NB4 (cell line): ENCODE results near the gene MIB1.

Source experiments
- DNase-seq: peaks from one replicate; pipeline ENCODE4 v3.0.0; 2010; ENCODE audit warnings: low read depth
- H3K4me3 ChIP-seq: one replicate; pipeline ENCODE4 v1.5.1; 2011; ENCODE audit warnings: mild to moderate bottlenecking, low read depth, low read length, moderate library complexity
- CTCF ChIP-seq: IDR thresholded peaks from one replicate; pipeline ENCODE4 v1.5.1; 2012; ENCODE audit warnings: low read depth, low read length
- MAX ChIP-seq: IDR thresholded peaks from 2 replicates; pipeline ENCODE4 v1.6.1; 2011; ENCODE audit warnings: low read depth, low read length
- MYC ChIP-seq: IDR thresholded peaks from 2 replicates; pipeline ENCODE4 v1.6.1; 2011; ENCODE audit warnings: low read depth, low read length
- POLR2A ChIP-seq: IDR thresholded peaks from 2 replicates; pipeline ENCODE4 v1.6.1; 2011; ENCODE audit warnings: mild to moderate bottlenecking; ENCODE audit not compliant: insufficient read length; ENCODE audit errors: extremely low read depth

Gene MIB1

GRCh38 chr18:21908711-21909110, 168.1 kb downstream of the MIB1 start:
- H3K4me3 ChIP-seq: no peak overlapping the region
- DNase-seq: no peak
- TF ChIP-seq MYC (no peak), POLR2A (no peak), MAX (no peak), CTCF (no peak)

- TF ChIP-seq MAX: no peak
- TF ChIP-seq CTCF: no peak
- no peak for TF ChIP-seq MYC
- TF ChIP-seq POLR2A: no peak
- no peak overlapping the region for H3K4me3 ChIP-seq
- DNase-seq: no peak
Measured at GRCh38 chr18:21910906-21911305, 170.3 kb downstream of the MIB1 start.

GRCh38 chr18:21911551-21911950, 171.0 kb downstream of the MIB1 start:
- no peak for TF ChIP-seq MYC
- no peak for TF ChIP-seq CTCF
- no peak for TF ChIP-seq MAX
- TF ChIP-seq POLR2A: no peak
- no peak overlapping the region for H3K4me3 ChIP-seq
- no peak for DNase-seq

- no peak overlapping the region for H3K4me3 ChIP-seq
- no peak for DNase-seq
- TF ChIP-seq MYC (no peak), MAX (no peak), POLR2A (no peak), CTCF (no peak)
Measured at GRCh38 chr18:21912339-21913239, 172.0 kb downstream of the MIB1 start.

- peak; percentile 51 for TF ChIP-seq CTCF
- no peak for TF ChIP-seq POLR2A
- H3K4me3 ChIP-seq: no peak overlapping the region
- peak; percentile 49 for DNase-seq
Measured at GRCh38 chr18:21914739-21915319, 174.2 kb downstream of the MIB1 start.
